Activated T-cell treated with anti-CD3 and anti-CD28 coated beads for 24 hours (primary cell): ENCODE data around the gene FAM110C.
"Not testable (repeated sequence)": the region's sequence is repeated elsewhere in the genome, so short reads cannot be mapped to it uniquely, and the experiment has no call there.

Experiments
- DNase-seq: peaks from one replicate; pipeline ENCODE4 v3.0.0-alpha.2; 2020; ENCODE audit warnings: low read depth

Gene FAM110C

GRCh38 chr2:44748-45341 lies 1.5 kb downstream of the FAM110C start:
- no peak for DNase-seq

- DNase-seq: no peak
Measured at GRCh38 chr2:42788-43187, 3.5 kb downstream of the FAM110C start.

GRCh38 chr2:40465-40864 lies 5.8 kb downstream of the FAM110C start:
- no peak for DNase-seq

GRCh38 chr2:38155-38554 lies 8.2 kb downstream of the FAM110C start:
- DNase-seq: no peak

- DNase-seq: no peak
Measured at GRCh38 chr2:36318-36717, 10.0 kb downstream of the FAM110C start.

GRCh38 chr2:35852-36251 lies 10.5 kb downstream of the FAM110C start:
- no peak for DNase-seq

GRCh38 chr2:33620-34019 lies 12.7 kb downstream of the FAM110C start:
- DNase-seq: peak; percentile 47

GRCh38 chr2:32068-32467 lies 14.2 kb downstream of the FAM110C start:
- DNase-seq: peak; percentile 19

- DNase-seq: no peak
Measured at GRCh38 chr2:29253-29652, 17.1 kb downstream of the FAM110C start.

GRCh38 chr2:28406-28975 lies 17.8 kb downstream of the FAM110C start:
- DNase-seq: no peak

- DNase-seq: no peak
Measured at GRCh38 chr2:26891-27290, 19.4 kb downstream of the FAM110C start.

- DNase-seq: no peak
Measured at GRCh38 chr2:25543-25942, 20.8 kb downstream of the FAM110C start.

GRCh38 chr2:24591-24990 lies 21.7 kb downstream of the FAM110C start:
- DNase-seq: not testable (repeated sequence)

GRCh38 chr2:24107-24506 lies 22.2 kb downstream of the FAM110C start:
- no peak for DNase-seq

- DNase-seq: no peak
Measured at GRCh38 chr2:23283-23682, 23.0 kb downstream of the FAM110C start.

- DNase-seq: not testable (repeated sequence)
Measured at GRCh38 chr2:22244-22643, 24.1 kb downstream of the FAM110C start.

- DNase-seq: not testable (repeated sequence)
Measured at GRCh38 chr2:20259-20658, 26.0 kb downstream of the FAM110C start.

- DNase-seq: no peak
Measured at GRCh38 chr2:19505-19904, 26.8 kb downstream of the FAM110C start.

GRCh38 chr2:18402-19271 lies 27.7 kb downstream of the FAM110C start:
- DNase-seq: no peak

- DNase-seq: not testable (repeated sequence)
Measured at GRCh38 chr2:15916-16315, 30.4 kb downstream of the FAM110C start.

- DNase-seq: peak; percentile 48
Measured at GRCh38 chr2:11248-11941, 34.9 kb downstream of the FAM110C start.

GRCh38 chr2:10222-10875 lies 36.0 kb downstream of the FAM110C start:
- DNase-seq: no peak
